ENCODE measurements around the gene TREM1.

Gene TREM1

DNA sequence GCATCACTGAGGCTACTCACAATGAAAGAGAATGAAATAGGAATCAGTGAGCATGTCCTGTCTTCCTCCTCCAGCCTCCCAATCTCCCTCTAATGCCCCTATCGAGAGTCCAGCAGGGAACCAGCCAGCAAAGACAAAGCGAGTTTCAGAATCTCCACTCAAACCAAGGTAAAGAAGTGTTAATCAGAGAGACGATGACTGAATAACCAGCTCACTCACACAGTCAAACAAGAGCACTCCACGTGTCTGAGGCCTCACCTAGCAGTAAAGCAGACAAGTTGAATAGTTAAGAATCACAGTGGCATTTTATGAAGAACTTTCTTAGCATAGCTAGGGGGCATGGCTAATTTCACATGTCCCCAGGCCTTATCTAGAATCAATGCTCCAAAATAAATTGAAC is 3.3 kb upstream of the TREM1 start:
- no peak overlapping the region for H3K4me2 ChIP-seq (ENCODE audit: low read length)
- no peaks in the 10 kb centered on the region for H3K36me3 ChIP-seq (ENCODE audit: insufficient read depth, low read length)
- H3K4me1 ChIP-seq (ENCODE audit: control insufficient read depth, insufficient read depth, low read length), result no peaks in the 10 kb centered on the region
- no peak overlapping the region for H3K9ac ChIP-seq (ENCODE audit: low read depth, low read length)
- H3K27me3 ChIP-seq (ENCODE audit: control insufficient read depth, insufficient read depth, low read length), result peaks cover 34% of the 10 kb centered on the region
- H3K9me3 ChIP-seq (replicated peaks; ENCODE audit: low read length), result no peaks in the 10 kb centered on the region
- H3K4me3 ChIP-seq (ENCODE audit: low read length), result no peak overlapping the region

- Histone ChIP-seq H3K9ac (ENCODE audit: low read depth, low read length) (no peak overlapping the region), H3K36me3 (ENCODE audit: insufficient read depth, low read length) (no peaks in the 10 kb centered on the region), H3K4me2 (ENCODE audit: low read length) (no peak overlapping the region), H3K9me3 (replicated peaks; ENCODE audit: low read length) (no peaks in the 10 kb centered on the region), H3K27me3 (ENCODE audit: control insufficient read depth, insufficient read depth, low read length) (peaks cover 29% of the 10 kb centered on the region), H3K4me3 (ENCODE audit: low read length) (no peak overlapping the region), H3K4me1 (ENCODE audit: control insufficient read depth, insufficient read depth, low read length) (no peaks in the 10 kb centered on the region)
Observed at GRCh38 chr6:41288754-41289129, 2.3 kb upstream of the TREM1 start.

DNA sequence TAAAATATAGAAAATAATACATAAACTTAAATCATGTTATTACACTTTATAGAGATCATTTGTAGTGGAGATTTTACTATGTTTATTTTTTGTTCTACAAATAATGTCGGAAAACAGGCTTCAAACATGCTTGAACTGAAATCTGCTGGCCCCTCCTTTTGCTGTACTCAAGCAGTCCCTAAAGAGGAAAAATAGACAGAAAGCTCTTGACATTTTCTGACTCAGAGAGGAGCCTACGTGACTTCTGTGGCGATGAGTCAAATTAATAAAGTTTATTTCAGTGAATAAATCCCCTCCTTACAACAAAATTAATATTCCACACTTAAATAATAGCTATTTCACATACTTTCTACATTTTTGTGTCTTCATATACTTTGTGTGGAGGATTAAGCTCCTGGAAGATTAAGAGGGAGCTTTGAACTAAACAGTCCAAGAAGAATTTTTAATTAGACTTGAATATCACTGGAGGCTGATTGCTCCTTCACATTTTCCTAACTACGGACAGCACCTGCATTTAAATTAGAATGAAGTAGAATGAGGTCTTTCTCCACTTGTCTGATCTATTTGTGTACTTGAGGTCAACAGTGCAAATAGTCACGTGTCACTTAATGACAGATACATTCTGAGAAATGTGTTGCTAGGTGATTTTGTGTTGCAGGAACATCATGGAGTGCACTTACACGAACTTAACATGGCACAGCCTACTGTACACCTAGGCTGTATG is 1.7 kb upstream of the TREM1 start:
- Histone ChIP-seq H3K4me3 (ENCODE audit: low read length) (no peak overlapping the region), H3K4me2 (ENCODE audit: low read length) (no peak overlapping the region), H3K9ac (ENCODE audit: low read depth, low read length) (no peak overlapping the region), H3K9me3 (replicated peaks; ENCODE audit: low read length) (no peaks in the 10 kb centered on the region), H3K27me3 (ENCODE audit: control insufficient read depth, insufficient read depth, low read length) (peaks cover 29% of the 10 kb centered on the region), H3K36me3 (ENCODE audit: insufficient read depth, low read length) (no peaks in the 10 kb centered on the region), H3K4me1 (ENCODE audit: control insufficient read depth, insufficient read depth, low read length) (no peaks in the 10 kb centered on the region)

DNA sequence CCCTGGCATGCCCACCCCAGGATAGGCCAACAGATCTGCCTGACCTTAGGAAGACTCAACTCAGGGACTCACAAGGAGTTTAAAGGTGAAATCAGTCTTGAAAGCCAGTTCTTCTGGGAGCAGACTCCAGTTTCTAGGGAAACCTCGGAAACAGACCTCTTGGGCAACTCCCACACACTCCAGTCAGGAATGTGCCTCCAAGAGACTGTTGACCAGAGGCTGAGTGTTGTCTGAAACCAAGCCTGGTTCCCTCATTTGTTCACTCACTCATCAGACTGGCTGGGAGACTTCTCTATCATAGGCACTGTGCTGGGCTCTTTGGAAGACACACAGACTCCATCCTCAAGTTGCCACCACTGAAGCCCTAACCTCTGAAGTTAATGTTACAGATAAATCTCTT is 1.8 kb downstream of the TREM1 start:
- Histone ChIP-seq H3K27me3 (ENCODE audit: control insufficient read depth, insufficient read depth, low read length) (peaks cover 19% of the 10 kb centered on the region), H3K4me2 (ENCODE audit: low read length) (no peak overlapping the region), H3K36me3 (ENCODE audit: insufficient read depth, low read length) (no peaks in the 10 kb centered on the region), H3K9me3 (replicated peaks; ENCODE audit: low read length) (no peaks in the 10 kb centered on the region), H3K4me1 (ENCODE audit: control insufficient read depth, insufficient read depth, low read length) (no peaks in the 10 kb centered on the region), H3K4me3 (ENCODE audit: low read length) (no peak overlapping the region), H3K9ac (ENCODE audit: low read depth, low read length) (no peak overlapping the region)

GRCh38 chr6:41283600-41283999 is 2.9 kb downstream of the TREM1 start:
- Histone ChIP-seq H3K4me3 (ENCODE audit: low read length) (no peak overlapping the region), H3K9me3 (replicated peaks; ENCODE audit: low read length) (no peaks in the 10 kb centered on the region), H3K4me2 (ENCODE audit: low read length) (no peak overlapping the region), H3K36me3 (ENCODE audit: insufficient read depth, low read length) (no peaks in the 10 kb centered on the region), H3K27me3 (ENCODE audit: control insufficient read depth, insufficient read depth, low read length) (peaks cover 18% of the 10 kb centered on the region), H3K4me1 (ENCODE audit: control insufficient read depth, insufficient read depth, low read length) (no peaks in the 10 kb centered on the region), H3K9ac (ENCODE audit: low read depth, low read length) (no peak overlapping the region)

DNA sequence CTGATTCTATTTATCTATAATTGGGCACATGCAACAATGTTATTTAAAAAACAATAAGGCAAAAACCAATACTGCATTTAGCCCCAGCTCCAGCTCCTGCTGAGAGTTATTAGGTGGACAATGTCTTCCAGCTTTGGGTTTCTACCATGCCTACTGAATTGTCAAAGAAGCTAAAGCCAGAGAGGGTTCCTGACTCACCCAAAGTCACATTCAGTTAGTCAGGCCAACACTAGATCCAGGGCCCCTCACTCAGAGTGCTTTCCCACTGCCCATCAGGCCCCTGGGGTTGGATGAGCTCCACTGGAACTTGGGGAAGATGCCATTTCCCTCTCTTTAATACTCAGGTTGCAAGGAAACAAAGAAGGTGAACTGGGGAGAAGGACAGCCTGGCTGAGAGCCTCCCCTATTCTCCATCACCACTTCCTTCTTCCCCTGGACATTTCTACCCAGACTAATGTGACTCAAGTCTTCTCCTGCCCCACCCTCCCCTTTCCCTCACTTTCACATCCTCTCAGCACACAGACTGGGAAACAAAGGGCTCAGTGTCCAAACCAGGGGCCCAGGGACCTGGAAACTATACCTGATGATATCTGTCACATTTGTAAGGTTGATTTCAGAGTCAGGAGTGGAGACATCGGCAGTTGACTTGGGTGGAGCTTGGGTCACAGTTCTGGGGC is 6.0 kb downstream of the TREM1 start:
- Histone ChIP-seq H3K27me3 (ENCODE audit: control insufficient read depth, insufficient read depth, low read length) (peaks cover 10% of the 10 kb centered on the region), H3K4me2 (ENCODE audit: low read length) (no peak overlapping the region), H3K36me3 (ENCODE audit: insufficient read depth, low read length) (no peaks in the 10 kb centered on the region), H3K9ac (ENCODE audit: low read depth, low read length) (no peak overlapping the region), H3K4me1 (ENCODE audit: control insufficient read depth, insufficient read depth, low read length) (no peaks in the 10 kb centered on the region), H3K9me3 (replicated peaks; ENCODE audit: low read length) (no peaks in the 10 kb centered on the region), H3K4me3 (ENCODE audit: low read length) (no peak overlapping the region)

DNA sequence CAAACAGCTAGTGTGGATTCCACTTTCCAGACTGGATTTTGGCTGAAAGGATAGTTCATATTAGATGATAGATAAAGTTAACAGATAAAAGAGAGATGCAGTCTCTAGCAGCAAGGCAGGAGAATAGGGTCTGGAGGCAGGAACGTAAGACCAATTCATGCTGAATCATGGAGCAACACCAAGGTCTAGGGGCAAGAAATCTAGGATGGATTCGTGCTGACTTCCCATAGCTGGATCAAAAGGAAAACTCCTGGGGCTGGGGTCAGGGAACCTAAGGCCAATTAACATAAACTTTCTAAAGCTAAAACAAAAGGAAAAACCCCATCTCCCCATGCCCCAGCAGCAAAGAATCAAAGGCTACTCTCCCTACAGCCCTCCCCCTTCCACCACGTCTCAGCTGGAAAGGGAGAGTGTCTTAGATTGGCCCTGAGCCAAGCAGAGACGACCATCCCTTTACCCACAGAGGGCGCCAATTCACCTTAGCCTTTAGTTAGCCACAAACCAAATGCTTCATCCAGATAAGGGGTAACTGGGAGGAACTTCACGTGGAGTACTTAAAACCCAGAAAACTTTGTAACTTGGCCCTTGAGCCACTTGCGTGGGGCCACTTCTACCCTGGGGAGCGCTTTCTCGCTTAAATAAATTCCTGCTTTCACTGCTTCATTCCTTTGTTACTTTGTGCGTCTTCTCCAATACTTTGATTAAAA is 7.6 kb downstream of the TREM1 start:
- Histone ChIP-seq H3K36me3 (ENCODE audit: insufficient read depth, low read length) (no peaks in the 10 kb centered on the region), H3K27me3 (ENCODE audit: control insufficient read depth, insufficient read depth, low read length) (peaks cover 10% of the 10 kb centered on the region), H3K4me1 (ENCODE audit: control insufficient read depth, insufficient read depth, low read length) (no peaks in the 10 kb centered on the region), H3K4me3 (ENCODE audit: low read length) (no peak overlapping the region), H3K9me3 (replicated peaks; ENCODE audit: low read length) (no peaks in the 10 kb centered on the region), H3K9ac (ENCODE audit: low read depth, low read length) (no peak overlapping the region), H3K4me2 (ENCODE audit: low read length) (no peak overlapping the region)

DNA sequence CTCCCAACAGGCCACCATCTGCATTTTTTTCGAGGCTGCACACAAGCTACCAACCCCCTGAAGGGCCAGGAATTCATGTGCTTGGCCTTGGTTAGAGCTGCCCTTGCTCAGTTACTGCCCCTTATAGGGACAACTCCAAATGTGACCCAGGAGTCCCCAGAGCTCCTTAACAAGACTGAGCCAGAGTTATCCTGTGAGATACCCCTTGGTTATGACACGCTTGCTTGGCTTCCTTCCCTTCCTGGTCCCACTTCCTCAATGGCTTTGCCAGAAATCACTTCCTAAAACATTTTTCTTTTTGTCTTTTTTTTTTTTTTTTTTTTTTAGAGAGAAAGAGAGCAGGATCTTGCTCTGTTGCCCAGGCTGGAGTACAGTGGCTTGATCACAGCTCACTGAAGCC is 8.9 kb downstream of the TREM1 start:
- peaks cover 10% of the 10 kb centered on the region for H3K27me3 ChIP-seq (ENCODE audit: control insufficient read depth, insufficient read depth, low read length)
- no peak overlapping the region for H3K4me2 ChIP-seq (ENCODE audit: low read length)
- H3K9ac ChIP-seq (ENCODE audit: low read depth, low read length), result no peak overlapping the region
- no peaks in the 10 kb centered on the region for H3K36me3 ChIP-seq (ENCODE audit: insufficient read depth, low read length)
- H3K9me3 ChIP-seq (replicated peaks; ENCODE audit: low read length), result no peaks in the 10 kb centered on the region
- no peaks in the 10 kb centered on the region for H3K4me1 ChIP-seq (ENCODE audit: control insufficient read depth, insufficient read depth, low read length)
- H3K4me3 ChIP-seq (ENCODE audit: low read length), result no peak overlapping the region

DNA sequence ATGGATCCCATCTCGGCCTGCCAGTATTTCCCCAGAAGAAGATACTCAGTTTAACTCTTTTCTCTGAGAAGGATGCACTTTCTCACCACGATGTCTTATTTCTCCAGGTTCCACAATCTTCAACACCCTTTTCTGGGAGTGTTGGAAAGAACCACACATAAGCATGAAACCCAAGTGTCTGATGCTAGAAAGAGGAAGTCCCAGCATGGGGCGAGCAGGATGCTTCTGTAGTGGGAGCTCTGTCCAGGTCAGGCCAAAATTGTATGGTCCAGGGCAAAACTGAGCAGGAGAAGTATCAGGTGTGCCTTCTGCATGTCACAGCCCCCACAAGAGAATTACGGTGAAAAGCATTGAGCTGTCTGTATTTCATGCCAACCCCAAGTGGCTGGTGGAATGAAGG is 11.0 kb downstream of the TREM1 start:
- no peaks in the 10 kb centered on the region for H3K9me3 ChIP-seq (replicated peaks; ENCODE audit: low read length)
- H3K27me3 ChIP-seq (ENCODE audit: control insufficient read depth, insufficient read depth, low read length), result peaks cover 10% of the 10 kb centered on the region
- H3K36me3 ChIP-seq (ENCODE audit: insufficient read depth, low read length), result no peaks in the 10 kb centered on the region
- no peak overlapping the region for H3K4me3 ChIP-seq (ENCODE audit: low read length)
- no peak overlapping the region for H3K9ac ChIP-seq (ENCODE audit: low read depth, low read length)
- no peak overlapping the region for H3K4me2 ChIP-seq (ENCODE audit: low read length)
- no peaks in the 10 kb centered on the region for H3K4me1 ChIP-seq (ENCODE audit: control insufficient read depth, insufficient read depth, low read length)

- Histone ChIP-seq H3K4me3 (ENCODE audit: low read length) (no peak overlapping the region), H3K27me3 (ENCODE audit: control insufficient read depth, insufficient read depth, low read length) (peaks cover 10% of the 10 kb centered on the region), H3K4me2 (ENCODE audit: low read length) (no peak overlapping the region), H3K36me3 (ENCODE audit: insufficient read depth, low read length) (no peaks in the 10 kb centered on the region), H3K9me3 (replicated peaks; ENCODE audit: low read length) (no peaks in the 10 kb centered on the region), H3K9ac (ENCODE audit: low read depth, low read length) (no peak overlapping the region), H3K4me1 (ENCODE audit: control insufficient read depth, insufficient read depth, low read length) (no peaks in the 10 kb centered on the region)
Observed at GRCh38 chr6:41274256-41274655, 12.2 kb downstream of the TREM1 start.

DNA sequence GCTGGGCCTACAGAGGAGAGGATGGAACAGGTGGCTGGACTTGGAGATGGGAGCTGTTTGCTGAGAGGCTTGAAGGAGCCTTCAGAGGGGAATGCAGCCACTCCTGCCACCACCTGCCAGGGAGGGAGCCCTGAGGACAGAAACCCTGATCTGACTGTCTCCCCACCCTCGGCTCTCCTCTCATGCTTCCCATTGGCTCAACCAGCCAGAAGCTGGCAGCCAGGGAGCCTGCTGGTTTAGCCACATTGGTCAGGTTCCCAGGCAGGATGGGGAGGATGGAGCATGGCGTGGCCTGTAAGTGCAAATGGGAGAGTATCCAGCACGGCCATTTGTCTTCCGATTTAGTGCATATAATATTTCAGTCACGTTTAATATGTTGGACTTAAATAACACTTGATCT is 12.8 kb downstream of the TREM1 start:
- no peak overlapping the region for H3K4me2 ChIP-seq (ENCODE audit: low read length)
- H3K9ac ChIP-seq (ENCODE audit: low read depth, low read length), result no peak overlapping the region
- peaks cover 10% of the 10 kb centered on the region for H3K27me3 ChIP-seq (ENCODE audit: control insufficient read depth, insufficient read depth, low read length)
- no peak overlapping the region for H3K4me3 ChIP-seq (ENCODE audit: low read length)
- H3K9me3 ChIP-seq (replicated peaks; ENCODE audit: low read length), result no peaks in the 10 kb centered on the region
- no peaks in the 10 kb centered on the region for H3K36me3 ChIP-seq (ENCODE audit: insufficient read depth, low read length)
- H3K4me1 ChIP-seq (ENCODE audit: control insufficient read depth, insufficient read depth, low read length), result no peaks in the 10 kb centered on the region
